Activated CD4-positive, alpha-beta T cell treated with anti-CD3 and anti-CD28 coated beads for 36 hours (primary cell): ENCODE data around the gene NAA35. TPM values are rescaled to one million over a fixed set of nuclear protein-coding genes. Genes with fewer than 3 reads are reported as not detected.
"Not testable (repeated sequence)": the region's sequence is repeated elsewhere in the genome, so short reads cannot be mapped to it uniquely, and the experiment has no call there.

ENCODE experiments used
- ATAC-seq: fragments of 200-7000 bp; cut with Tn5 transposase; one replicate; pipeline ENCODE4 v1.10.0; 2021; ENCODE audit warnings: mild to moderate bottlenecking, moderate library complexity
- CTCF ChIA-PET: fragments of 350-600 bp; sonication (Branson Sonifier 250); formaldehyde crosslinking; loops from one replicate; lab custom pipeline; 2021; ENCODE audit warnings: antibody characterized with exemption; lab: Charles Lee
- POLR2A ChIA-PET: fragments of 350-600 bp; sonication (Branson Sonifier 250); formaldehyde crosslinking; loops from one replicate; lab custom pipeline; 2021; ENCODE audit warnings: antibody characterized with exemption, inconsistent platforms; lab: Charles Lee
- DNase-seq: peaks from one replicate; pipeline ENCODE4 v3.0.0-alpha.2; 2020
- H3K27ac Mint-ChIP-seq: one replicate; pipeline ENCODE4 v1.8.0; 2021; ENCODE audit warnings: mixed read lengths
- H3K27me3 Mint-ChIP-seq: one replicate; pipeline ENCODE4 v1.8.0; 2021; ENCODE audit warnings: mixed read lengths
- H3K36me3 Mint-ChIP-seq: one replicate; pipeline ENCODE4 v1.8.0; 2021; ENCODE audit warnings: low read depth, mixed read lengths
- H3K4me1 Mint-ChIP-seq: one replicate; pipeline ENCODE4 v1.8.0; 2021; ENCODE audit warnings: mixed read lengths
- H3K4me3 Mint-ChIP-seq: one replicate; pipeline ENCODE4 v1.8.0; 2021; ENCODE audit warnings: mild to moderate bottlenecking, moderate library complexity, mixed read lengths
- H3K9me3 Mint-ChIP-seq: one replicate; pipeline ENCODE4 v1.8.0; 2021; ENCODE audit warnings: low read depth, mixed read lengths
- intact Hi-C, 2 experiments: fragments of 100-400 bp; cut with DNase I in 1 of 2; cut with micrococcal nuclease in 1 of 2; formaldehyde crosslinking; loops; one replicate each; pipeline versions ENCODE4 v1.14.2 to v1.15.1; 2022 to 2024; cut with DNase I, micrococcal nuclease
- total RNA-seq, 2 experiments: library from RNA; stranded (reverse); gene quantifications; one replicate each; pipeline ENCODE4 v1.2.3, GENCODE V29; 2021

Gene NAA35
- total RNA-seq, 2 experiments from 2014 or later, result 24.9 to 25.8 TPM

- intact Hi-C loops, result no loop called here
- POLR2A ChIA-PET, result no interaction called here
- Mint-ChIP-seq H3K4me3 (no peak overlapping the region), H3K36me3 (no peaks in the 10 kb centered on the region), H3K4me1 (no peaks in the 10 kb centered on the region), H3K9me3 (no peaks in the 10 kb centered on the region), H3K27me3 (no peaks in the 10 kb centered on the region), H3K27ac (no peak overlapping the region)
- CTCF ChIA-PET, result no interaction called here
- ATAC-seq (no peak), DNase-seq (no peak)
Observed at GRCh38 chr9:86046930-86047341, 106.0 kb downstream of the NAA35 start.

GRCh38 chr9:86047361-86047760, 106.4 kb downstream of the NAA35 start:
- H3K9me3 Mint-ChIP-seq, result no peaks in the 10 kb centered on the region
- CTCF ChIA-PET, result no interaction called here
- no peaks in the 10 kb centered on the region for H3K27me3 Mint-ChIP-seq
- H3K27ac Mint-ChIP-seq, result no peak overlapping the region
- no peak overlapping the region for H3K4me3 Mint-ChIP-seq
- POLR2A ChIA-PET, result no interaction called here
- DNase-seq, result no peak
- ATAC-seq, result no peak
- H3K4me1 Mint-ChIP-seq, result no peaks in the 10 kb centered on the region
- intact Hi-C loops, result no loop called here
- no peaks in the 10 kb centered on the region for H3K36me3 Mint-ChIP-seq

GRCh38 chr9:86048018-86048742, 107.2 kb downstream of the NAA35 start:
- DNase-seq, POLR2A ChIA-PET, H3K4me1 Mint-ChIP-seq, H3K27ac Mint-ChIP-seq, ATAC-seq, H3K4me3 Mint-ChIP-seq, H3K27me3 Mint-ChIP-seq, CTCF ChIA-PET, intact Hi-C loops, H3K9me3 Mint-ChIP-seq, H3K36me3 Mint-ChIP-seq: not testable (repeated sequence)

GRCh38 chr9:86052556-86053468, 111.9 kb downstream of the NAA35 start:
- intact Hi-C loops, result no loop called here
- DNase-seq (no peak), ATAC-seq (no peak)
- Mint-ChIP-seq H3K9me3 (no peaks in the 10 kb centered on the region), H3K4me3 (no peak overlapping the region), H3K4me1 (no peaks in the 10 kb centered on the region), H3K27me3 (peaks cover 2% of the 10 kb centered on the region), H3K36me3 (no peaks in the 10 kb centered on the region), H3K27ac (no peak overlapping the region)
- ChIA-PET POLR2A (no interaction called here), CTCF (no interaction called here)

GRCh38 chr9:86054695-86055094, 113.7 kb downstream of the NAA35 start:
- H3K36me3 Mint-ChIP-seq, result no peaks in the 10 kb centered on the region
- H3K27ac Mint-ChIP-seq, result no peak overlapping the region
- ChIA-PET POLR2A (no interaction called here), CTCF (no interaction called here)
- peaks cover 2% of the 10 kb centered on the region for H3K27me3 Mint-ChIP-seq
- ATAC-seq, result no peak
- DNase-seq, result no peak
- no peaks in the 10 kb centered on the region for H3K9me3 Mint-ChIP-seq
- intact Hi-C loops, result no loop called here
- no peaks in the 10 kb centered on the region for H3K4me1 Mint-ChIP-seq
- no peak overlapping the region for H3K4me3 Mint-ChIP-seq

GRCh38 chr9:86057491-86057890, 116.5 kb downstream of the NAA35 start:
- Mint-ChIP-seq H3K4me1 (no peaks in the 10 kb centered on the region), H3K36me3 (no peaks in the 10 kb centered on the region), H3K4me3 (no peak overlapping the region), H3K27ac (no peak overlapping the region), H3K9me3 (no peaks in the 10 kb centered on the region), H3K27me3 (peaks cover 9% of the 10 kb centered on the region)
- no peak for ATAC-seq
- no peak for DNase-seq
- POLR2A ChIA-PET, result no interaction called here
- CTCF ChIA-PET, result no interaction called here
- intact Hi-C loops, result no loop called here

GRCh38 chr9:86061972-86062739, 121.2 kb downstream of the NAA35 start:
- Mint-ChIP-seq H3K27me3 (peaks cover 8% of the 10 kb centered on the region), H3K4me1 (no peaks in the 10 kb centered on the region), H3K27ac (no peak overlapping the region), H3K4me3 (no peak overlapping the region), H3K9me3 (no peaks in the 10 kb centered on the region), H3K36me3 (no peaks in the 10 kb centered on the region)
- ChIA-PET POLR2A (no interaction called here), CTCF (no interaction called here)
- ATAC-seq, result no peak
- no peak for DNase-seq
- intact Hi-C loops, result no loop called here

GRCh38 chr9:86062845-86063693, 122.1 kb downstream of the NAA35 start:
- Mint-ChIP-seq H3K27ac (no peak overlapping the region), H3K4me3 (no peak overlapping the region), H3K9me3 (no peaks in the 10 kb centered on the region), H3K4me1 (no peaks in the 10 kb centered on the region), H3K27me3 (peaks cover 8% of the 10 kb centered on the region), H3K36me3 (no peaks in the 10 kb centered on the region)
- CTCF ChIA-PET, result no interaction called here
- intact Hi-C loops, result no loop called here
- no peak for DNase-seq
- no peak for ATAC-seq
- POLR2A ChIA-PET, result no interaction called here

- ATAC-seq, result no peak
- intact Hi-C loops, result no loop called here
Observed at GRCh38 chr9:86064220-86064619, 123.3 kb downstream of the NAA35 start.

GRCh38 chr9:86069206-86069869, 128.4 kb downstream of the NAA35 start:
- ATAC-seq, result no peak
- Mint-ChIP-seq H3K4me3 (no peak overlapping the region), H3K4me1 (peaks cover 2% of the 10 kb centered on the region), H3K36me3 (no peaks in the 10 kb centered on the region), H3K27ac (no peak overlapping the region), H3K9me3 (no peaks in the 10 kb centered on the region), H3K27me3 (no peaks in the 10 kb centered on the region)
- DNase-seq, result no peak
- ChIA-PET POLR2A (no interaction called here), CTCF (no interaction called here)
- intact Hi-C loops, result no loop called here

More at GRCh38 chr9:86064220-86064619, 123.3 kb downstream of the NAA35 start:
- Mint-ChIP-seq H3K9me3 (no peaks in the 10 kb centered on the region), H3K4me3 (no peak overlapping the region), H3K4me1 (no peaks in the 10 kb centered on the region), H3K36me3 (no peaks in the 10 kb centered on the region), H3K27me3 (peaks cover 8% of the 10 kb centered on the region), H3K27ac (no peak overlapping the region)
- ChIA-PET POLR2A (no interaction called here), CTCF (no interaction called here)
- DNase-seq, result no peak
